Measurements from ENCODE around the gene SPDYE1. TPM values are rescaled to one million over a fixed set of nuclear protein-coding genes. Genes with fewer than 3 reads are reported as not detected.

SPDYE1 gene
- total RNA-seq, 1 donor from 2014 or later: not detected

Other genes starting within 250 kb of the SPDYE1 start
- 35.9 TPM for gene BLVRA, start 239.2 kb upstream of the SPDYE1 start, total RNA-seq
- gene MRPS24, start 128.4 kb upstream of the SPDYE1 start, total RNA-seq: 66.7 TPM
- 39.1 TPM for gene URGCP, start 91.3 kb upstream of the SPDYE1 start, total RNA-seq
- gene UBE2D4, start 71.5 kb upstream of the SPDYE1 start, total RNA-seq: 27.4 TPM
- 107 TPM for gene DBNL, start 46.8 kb downstream of the SPDYE1 start, total RNA-seq
- gene PGAM2, start 67.7 kb downstream of the SPDYE1 start, total RNA-seq: 0.62 TPM
- 46.5 TPM for gene POLM, start 84.6 kb downstream of the SPDYE1 start, total RNA-seq
- gene AEBP1, start 106.4 kb downstream of the SPDYE1 start, total RNA-seq: 131 TPM
- gene POLD2, start 125.7 kb downstream of the SPDYE1 start, total RNA-seq: 92.0 TPM
- not detected for gene MYL7, start 143.4 kb downstream of the SPDYE1 start, total RNA-seq
- gene GCK, start 191.5 kb downstream of the SPDYE1 start, total RNA-seq: 0.39 TPM
- 64.2 TPM for gene YKT6, start 203.1 kb downstream of the SPDYE1 start, total RNA-seq

Measured in ureter (tissue), 1 donor.